ENCODE data around the gene GIN1.
"Not testable (repeated sequence)": the region's sequence is repeated elsewhere in the genome, so short reads cannot be mapped to it uniquely, and the experiment has no call there.

Gene GIN1

DNA sequence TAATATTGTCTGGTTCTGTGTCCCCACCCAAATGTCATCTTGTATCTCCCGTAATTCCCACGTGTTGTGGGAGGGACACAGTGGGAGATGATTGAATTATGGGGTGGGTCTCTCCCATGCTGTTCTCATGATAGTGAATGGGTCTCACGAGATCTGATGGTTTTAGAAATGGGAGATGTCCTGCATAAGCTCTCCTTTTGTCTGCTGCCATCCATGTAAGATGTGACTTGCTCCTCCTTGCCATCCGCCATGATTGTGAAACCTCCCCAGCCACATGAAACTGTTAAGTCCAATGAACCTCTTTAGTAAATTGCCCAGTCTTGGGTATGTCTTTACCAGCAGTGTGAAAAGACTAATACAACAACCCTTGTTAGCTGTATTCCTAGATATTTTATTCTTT is 44.5 kb downstream of the GIN1 start:
- TF ChIP-seq CTCF (IDR thresholded peaks at IDR 0.05; ENCODE audit: insufficient read depth, low read length, poor library complexity, severe bottlenecking) (no peak), EZH2phosphoT487 (conservative IDR thresholded peaks at IDR 0.05; ENCODE audit: low read length) (no peak)
- Histone ChIP-seq H3K9me3 (ENCODE audit: insufficient read depth, low read length) (no peaks in the 10 kb centered on the region), H3K9ac (ENCODE audit: low read length) (no peak overlapping the region), H3K27ac (ENCODE audit: low read depth, low read length) (no peak overlapping the region), H3F3A (ENCODE audit: insufficient read depth) (no peaks in the 10 kb centered on the region), H2AFZ (ENCODE audit: low read depth, low read length, severe bottlenecking) (no peak overlapping the region), H3K9me2 (replicated peaks; ENCODE audit: insufficient read depth, low read length) (no peaks in the 10 kb centered on the region), H4K20me1 (ENCODE audit: low read depth, low read length) (no peaks in the 10 kb centered on the region), H3K79me2 (ENCODE audit: insufficient read depth, low read length) (no peaks in the 10 kb centered on the region), H3K36me3 (ENCODE audit: low read length) (no peaks in the 10 kb centered on the region), H3K27me3 (ENCODE audit: low read length) (no peaks in the 10 kb centered on the region), H3K4me3 (ENCODE audit: insufficient read depth, low read length, poor library complexity, severe bottlenecking) (no peak overlapping the region), H3K4me2 (ENCODE audit: low read depth, low read length, poor library complexity, severe bottlenecking) (no peak overlapping the region)

GRCh38 chr5:103073500-103073899 is 46.4 kb downstream of the GIN1 start:
- not testable (repeated sequence) for H3K27ac ChIP-seq (ENCODE audit: low read depth, low read length); H3K36me3 ChIP-seq (ENCODE audit: low read length); H3K9ac ChIP-seq (ENCODE audit: low read length); H3K4me3 ChIP-seq (ENCODE audit: insufficient read depth, low read length, poor library complexity, severe bottlenecking); H3K4me2 ChIP-seq (ENCODE audit: low read depth, low read length, poor library complexity, severe bottlenecking); H2AFZ ChIP-seq (ENCODE audit: low read depth, low read length, severe bottlenecking); H4K20me1 ChIP-seq (ENCODE audit: low read depth, low read length); H3K79me2 ChIP-seq (ENCODE audit: insufficient read depth, low read length); H3K27me3 ChIP-seq (ENCODE audit: low read length); H3K9me3 ChIP-seq (ENCODE audit: insufficient read depth, low read length); H3F3A ChIP-seq (ENCODE audit: insufficient read depth); H3K9me2 ChIP-seq (replicated peaks; ENCODE audit: insufficient read depth, low read length)

- H3K4me2 ChIP-seq (ENCODE audit: low read depth, low read length, poor library complexity, severe bottlenecking): no peak overlapping the region
- H3K9me3 ChIP-seq (ENCODE audit: insufficient read depth, low read length): no peaks in the 10 kb centered on the region
Measured at GRCh38 chr5:103066326-103066725, 53.6 kb downstream of the GIN1 start.

More at GRCh38 chr5:103066326-103066725, 53.6 kb downstream of the GIN1 start:
- Histone ChIP-seq H2AFZ (ENCODE audit: low read depth, low read length, severe bottlenecking) (no peak overlapping the region), H3F3A (ENCODE audit: insufficient read depth) (no peaks in the 10 kb centered on the region), H3K36me3 (ENCODE audit: low read length) (no peaks in the 10 kb centered on the region), H4K20me1 (ENCODE audit: low read depth, low read length) (no peaks in the 10 kb centered on the region), H3K9me2 (replicated peaks; ENCODE audit: insufficient read depth, low read length) (no peaks in the 10 kb centered on the region), H3K27ac (ENCODE audit: low read depth, low read length) (no peak overlapping the region), H3K4me3 (ENCODE audit: insufficient read depth, low read length, poor library complexity, severe bottlenecking) (no peak overlapping the region), H3K9ac (ENCODE audit: low read length) (no peak overlapping the region), H3K79me2 (ENCODE audit: insufficient read depth, low read length) (no peaks in the 10 kb centered on the region), H3K27me3 (ENCODE audit: low read length) (no peaks in the 10 kb centered on the region; the same call in 1 of the 2 replicates)
- no peak for TF ChIP-seq EZH2phosphoT487 (conservative IDR thresholded peaks at IDR 0.05; ENCODE audit: low read length)
- TF ChIP-seq CTCF (IDR thresholded peaks at IDR 0.05; ENCODE audit: insufficient read depth, low read length, poor library complexity, severe bottlenecking): no peak
